Measurements from ENCODE around the gene NPAS1.

NPAS1 gene

GRCh38 chr19:46983097-46983496 is 36.5 kb upstream of the NPAS1 start:
- Histone ChIP-seq H3K4me2 (ENCODE audit: low read length) (no peak overlapping the region), H3K4me1 (ENCODE audit: control insufficient read depth, low read length) (peaks cover 3% of the 10 kb centered on the region), H3F3A (ENCODE audit: control insufficient read depth, insufficient read depth) (no peaks in the 10 kb centered on the region), H3K27ac (ENCODE audit: low read depth, low read length) (no peak overlapping the region), H4K20me1 (ENCODE audit: control insufficient read depth, insufficient read depth, low read depth, low read length) (no peaks in the 10 kb centered on the region), H3K4me3 (ENCODE audit: low read length) (no peak overlapping the region), H3K36me3 (ENCODE audit: control insufficient read depth, low read length) (peaks cover 3% of the 10 kb centered on the region; the same call in 1 of the 2 replicates), H3K9me2 (replicated peaks; ENCODE audit: control insufficient read depth, low read length) (no peaks in the 10 kb centered on the region), H3K9me3 (ENCODE audit: control insufficient read depth, insufficient read depth, low read length) (no peaks in the 10 kb centered on the region), H3K79me2 (ENCODE audit: control insufficient read depth, low read length) (peaks cover 2% of the 10 kb centered on the region; the same call in 1 of the 2 replicates), H3K27me3 (ENCODE audit: control insufficient read depth, low read length) (no peaks in the 10 kb centered on the region)
- TF ChIP-seq, protein P1, sequence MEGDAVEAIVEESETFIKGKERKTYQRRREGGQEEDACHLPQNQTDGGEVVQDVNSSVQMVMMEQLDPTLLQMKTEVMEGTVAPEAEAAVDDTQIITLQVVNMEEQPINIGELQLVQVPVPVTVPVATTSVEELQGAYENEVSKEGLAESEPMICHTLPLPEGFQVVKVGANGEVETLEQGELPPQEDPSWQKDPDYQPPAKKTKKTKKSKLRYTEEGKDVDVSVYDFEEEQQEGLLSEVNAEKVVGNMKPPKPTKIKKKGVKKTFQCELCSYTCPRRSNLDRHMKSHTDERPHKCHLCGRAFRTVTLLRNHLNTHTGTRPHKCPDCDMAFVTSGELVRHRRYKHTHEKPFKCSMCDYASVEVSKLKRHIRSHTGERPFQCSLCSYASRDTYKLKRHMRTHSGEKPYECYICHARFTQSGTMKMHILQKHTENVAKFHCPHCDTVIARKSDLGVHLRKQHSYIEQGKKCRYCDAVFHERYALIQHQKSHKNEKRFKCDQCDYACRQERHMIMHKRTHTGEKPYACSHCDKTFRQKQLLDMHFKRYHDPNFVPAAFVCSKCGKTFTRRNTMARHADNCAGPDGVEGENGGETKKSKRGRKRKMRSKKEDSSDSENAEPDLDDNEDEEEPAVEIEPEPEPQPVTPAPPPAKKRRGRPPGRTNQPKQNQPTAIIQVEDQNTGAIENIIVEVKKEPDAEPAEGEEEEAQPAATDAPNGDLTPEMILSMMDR (IDR thresholded peaks at IDR 0.05; ENCODE audit: low read depth, low read length, poor library complexity, severe bottlenecking): no peak
- TF ChIP-seq EZH2phosphoT487 (IDR thresholded peaks at IDR 0.05; ENCODE audit: borderline replicate concordance, low read length): no peak

GRCh38 chr19:46984077-46985010 is 35.3 kb upstream of the NPAS1 start:
- H3K4me3 ChIP-seq (ENCODE audit: low read length): no peak overlapping the region
- no peak overlapping the region for H3K4me2 ChIP-seq (ENCODE audit: low read length)
- no peak overlapping the region for H3K27ac ChIP-seq (ENCODE audit: low read depth, low read length)
- H3K79me2 ChIP-seq (ENCODE audit: control insufficient read depth, low read length): no peaks in the 10 kb centered on the region
- no peaks in the 10 kb centered on the region for H3K9me3 ChIP-seq (ENCODE audit: control insufficient read depth, insufficient read depth, low read length)
- no peak for TF ChIP-seq EZH2phosphoT487 (IDR thresholded peaks at IDR 0.05; ENCODE audit: borderline replicate concordance, low read length)
- TF ChIP-seq, protein P1 (IDR thresholded peaks at IDR 0.05; ENCODE audit: low read depth, low read length, poor library complexity, severe bottlenecking): no peak
- H3K27me3 ChIP-seq (ENCODE audit: control insufficient read depth, low read length): no peaks in the 10 kb centered on the region
- no peaks in the 10 kb centered on the region for H4K20me1 ChIP-seq (ENCODE audit: control insufficient read depth, insufficient read depth, low read depth, low read length)
- H3K4me1 ChIP-seq (ENCODE audit: control insufficient read depth, low read length): peaks cover 3% of the 10 kb centered on the region
- peaks cover 9% of the 10 kb centered on the region; the same call in 1 of the 2 replicates for H3K36me3 ChIP-seq (ENCODE audit: control insufficient read depth, low read length)
- no peaks in the 10 kb centered on the region for H3F3A ChIP-seq (ENCODE audit: control insufficient read depth, insufficient read depth)
- no peaks in the 10 kb centered on the region for H3K9me2 ChIP-seq (replicated peaks; ENCODE audit: control insufficient read depth, low read length)

- no peak for TF ChIP-seq EZH2phosphoT487 (IDR thresholded peaks at IDR 0.05; ENCODE audit: borderline replicate concordance, low read length)
- TF ChIP-seq, protein P1 (IDR thresholded peaks at IDR 0.05; ENCODE audit: low read depth, low read length, poor library complexity, severe bottlenecking): no peak
- no peaks in the 10 kb centered on the region for H3K27me3 ChIP-seq (ENCODE audit: control insufficient read depth, low read length)
- H4K20me1 ChIP-seq (ENCODE audit: control insufficient read depth, insufficient read depth, low read depth, low read length): no peaks in the 10 kb centered on the region
- H3K79me2 ChIP-seq (ENCODE audit: control insufficient read depth, low read length): no peaks in the 10 kb centered on the region
- peaks cover 4% of the 10 kb centered on the region for H3K4me1 ChIP-seq (ENCODE audit: control insufficient read depth, low read length)
- H3K4me3 ChIP-seq (ENCODE audit: low read length): no peak overlapping the region
- no peak overlapping the region for H3K4me2 ChIP-seq (ENCODE audit: low read length)
- H3K9me3 ChIP-seq (ENCODE audit: control insufficient read depth, insufficient read depth, low read length): no peaks in the 10 kb centered on the region
- no peaks in the 10 kb centered on the region for H3F3A ChIP-seq (ENCODE audit: control insufficient read depth, insufficient read depth)
- H3K9me2 ChIP-seq (replicated peaks; ENCODE audit: control insufficient read depth, low read length): no peaks in the 10 kb centered on the region
- peaks cover 11% of the 10 kb centered on the region; the same call in 1 of the 2 replicates for H3K36me3 ChIP-seq (ENCODE audit: control insufficient read depth, low read length)
- H3K27ac ChIP-seq (ENCODE audit: low read depth, low read length): no peak overlapping the region
Observed at GRCh38 chr19:46985542-46986415, 33.9 kb upstream of the NPAS1 start.

All from DOHH2 (cell line).